Right atrium auricular region (tissue), 2 donors: ENCODE measurements around the gene UPF2. TPM values are rescaled to one million over a fixed set of nuclear protein-coding genes. Genes with fewer than 3 reads are reported as not detected.

ENCODE experiments used
- DNase-seq: peaks from one replicate; pipeline ENCODE4 v3.0.0-alpha.2; 2019; ENCODE audit warnings: low spot score
- H3K27ac ChIP-seq, 2 donors: fragments of 200-600 bp; sonication (generic); 1 replicate in 1 of 2; 2 replicates in 1 of 2; pipeline ENCODE4 v1.5.1; 2016 to 2019
- H3K27me3 ChIP-seq, 2 donors: fragments of 200-600 bp; sonication (generic); one replicate each; pipeline versions ENCODE4 v1.5.1 to v1.6.0; 2017 to 2019
- H3K36me3 ChIP-seq: fragments of 200-600 bp; sonication (generic); one replicate; pipeline ENCODE4 v1.5.1; 2016
- H3K4me1 ChIP-seq, 2 donors: fragments of 200-600 bp; sonication (generic); one replicate each; pipeline versions ENCODE4 v1.5.1 to v1.6.0; 2017 to 2019
- H3K4me3 ChIP-seq, 2 donors: fragments of 200-600 bp; sonication (generic); 1 replicate in 1 of 2; 2 replicates in 1 of 2; pipeline ENCODE4 v1.5.1; 2017 to 2019; ENCODE audit warnings: mild to moderate bottlenecking in 1 of 2, moderate library complexity in 1 of 2
- H3K9me3 ChIP-seq, 2 donors: fragments of 200-600 bp; sonication (generic); one replicate each; pipeline ENCODE4 v1.5.1; 2019
- total RNA-seq, 2 donors: library from RNA; depleted of rRNA; stranded (reverse); fragments of >200 nt; gene quantifications; one replicate each; pipeline ENCODE4 v1.1.0, GENCODE V29; 2016
- TF ChIP-seq, protein P1 (sequence below), 2 donors: fragments of 200-600 bp; sonication (generic); IDR thresholded peaks; one replicate each; pipeline ENCODE4 v1.5.1; 2019; ENCODE audit warnings: antibody characterized with exemption in 2 of 2

Gene UPF2
- total RNA-seq, 2 donors from 2014 or later: 11.8 to 13.1 TPM

DNA sequence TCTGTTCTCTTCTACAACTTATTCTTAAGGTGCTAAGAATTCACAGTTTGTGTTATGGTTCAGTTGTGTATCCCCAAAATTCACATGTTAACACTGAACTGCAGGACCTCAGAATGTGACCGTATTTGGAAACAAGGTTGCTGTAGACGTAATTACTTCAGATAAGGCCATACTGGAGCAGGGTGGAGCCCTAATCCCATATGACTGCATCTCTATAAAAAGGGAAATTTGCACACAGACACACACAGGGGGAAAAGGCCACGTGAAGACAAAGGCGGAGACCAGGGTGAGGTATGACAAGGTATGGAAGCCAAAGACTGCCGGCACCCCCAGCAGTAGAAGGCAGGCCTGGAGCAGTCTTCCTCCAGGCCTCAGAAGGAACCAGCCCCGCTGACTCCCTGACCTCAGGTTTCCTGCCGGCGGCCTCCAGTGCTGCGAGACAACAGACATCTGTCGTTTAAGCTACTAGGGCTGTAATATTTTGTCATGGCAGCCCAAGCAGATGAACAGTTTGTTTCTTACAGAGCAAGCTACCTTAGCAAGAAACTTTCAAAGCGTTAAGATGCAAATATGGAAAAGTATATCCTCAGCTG, 120.7 kb downstream of the UPF2 start:
- Histone ChIP-seq H3K9me3 (no peaks in the 10 kb centered on the region), H3K27me3 (no peaks in the 10 kb centered on the region), H3K4me1 (no peaks in the 10 kb centered on the region), H3K27ac (no peak overlapping the region), H3K4me3 (no peak overlapping the region), H3K36me3 (peaks cover 42% of the 10 kb centered on the region)
- TF ChIP-seq, protein P1, sequence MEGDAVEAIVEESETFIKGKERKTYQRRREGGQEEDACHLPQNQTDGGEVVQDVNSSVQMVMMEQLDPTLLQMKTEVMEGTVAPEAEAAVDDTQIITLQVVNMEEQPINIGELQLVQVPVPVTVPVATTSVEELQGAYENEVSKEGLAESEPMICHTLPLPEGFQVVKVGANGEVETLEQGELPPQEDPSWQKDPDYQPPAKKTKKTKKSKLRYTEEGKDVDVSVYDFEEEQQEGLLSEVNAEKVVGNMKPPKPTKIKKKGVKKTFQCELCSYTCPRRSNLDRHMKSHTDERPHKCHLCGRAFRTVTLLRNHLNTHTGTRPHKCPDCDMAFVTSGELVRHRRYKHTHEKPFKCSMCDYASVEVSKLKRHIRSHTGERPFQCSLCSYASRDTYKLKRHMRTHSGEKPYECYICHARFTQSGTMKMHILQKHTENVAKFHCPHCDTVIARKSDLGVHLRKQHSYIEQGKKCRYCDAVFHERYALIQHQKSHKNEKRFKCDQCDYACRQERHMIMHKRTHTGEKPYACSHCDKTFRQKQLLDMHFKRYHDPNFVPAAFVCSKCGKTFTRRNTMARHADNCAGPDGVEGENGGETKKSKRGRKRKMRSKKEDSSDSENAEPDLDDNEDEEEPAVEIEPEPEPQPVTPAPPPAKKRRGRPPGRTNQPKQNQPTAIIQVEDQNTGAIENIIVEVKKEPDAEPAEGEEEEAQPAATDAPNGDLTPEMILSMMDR (IDR thresholded peaks at IDR 0.05): no peak
- no peak for DNase-seq

DNA sequence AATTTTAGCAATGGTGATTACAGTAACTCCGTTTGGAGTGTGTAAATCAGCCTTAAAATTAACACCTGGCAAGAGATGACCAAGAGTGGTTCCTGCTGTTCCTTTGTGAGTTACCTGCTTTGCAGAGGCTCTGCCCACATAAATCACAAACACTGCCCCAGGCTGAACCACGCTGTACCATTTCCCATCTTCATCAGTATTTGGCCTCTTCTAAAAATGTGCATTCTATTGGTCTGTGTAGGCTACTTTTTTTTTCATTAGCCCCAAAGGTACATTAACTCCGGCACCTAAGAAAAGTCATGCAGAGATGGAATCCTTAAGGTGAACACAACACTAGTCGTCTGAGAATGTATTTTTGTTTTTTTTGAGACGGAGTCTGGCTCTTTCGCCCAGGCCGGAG, 123.3 kb downstream of the UPF2 start:
- peaks cover 24% of the 10 kb centered on the region for H3K36me3 ChIP-seq
- H3K27ac ChIP-seq: no peak overlapping the region
- H3K4me1 ChIP-seq: no peaks in the 10 kb centered on the region
- TF ChIP-seq, protein P1 (IDR thresholded peaks at IDR 0.05): no peak
- no peaks in the 10 kb centered on the region for H3K27me3 ChIP-seq
- no peaks in the 10 kb centered on the region for H3K9me3 ChIP-seq
- no peak overlapping the region for H3K4me3 ChIP-seq
- DNase-seq: no peak

DNA sequence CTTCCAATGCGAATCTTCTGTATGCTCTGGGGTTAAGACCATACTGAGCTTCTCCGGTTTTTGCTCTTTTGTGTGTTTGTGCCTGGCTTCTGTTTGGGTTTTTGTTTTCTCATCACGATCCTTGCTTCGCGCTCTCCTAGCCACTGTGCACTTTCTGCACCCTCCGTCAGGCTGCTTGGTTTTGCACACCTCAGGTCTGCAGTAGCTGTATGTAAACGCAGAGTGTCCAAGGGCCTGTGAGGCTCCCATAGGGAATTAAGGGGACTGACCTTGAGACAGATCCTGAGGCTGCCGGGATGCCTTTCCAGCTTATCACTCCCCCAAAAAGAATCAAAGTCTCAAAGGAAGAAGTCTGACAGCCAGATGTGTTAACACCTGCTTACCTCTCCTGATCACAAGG, 124.2 kb downstream of the UPF2 start:
- DNase-seq: no peak
- Histone ChIP-seq H3K27ac (no peak overlapping the region), H3K27me3 (no peaks in the 10 kb centered on the region), H3K36me3 (peaks cover 17% of the 10 kb centered on the region), H3K4me1 (no peaks in the 10 kb centered on the region), H3K9me3 (no peaks in the 10 kb centered on the region), H3K4me3 (no peak overlapping the region)
- TF ChIP-seq, protein P1 (IDR thresholded peaks at IDR 0.05): no peak

DNA sequence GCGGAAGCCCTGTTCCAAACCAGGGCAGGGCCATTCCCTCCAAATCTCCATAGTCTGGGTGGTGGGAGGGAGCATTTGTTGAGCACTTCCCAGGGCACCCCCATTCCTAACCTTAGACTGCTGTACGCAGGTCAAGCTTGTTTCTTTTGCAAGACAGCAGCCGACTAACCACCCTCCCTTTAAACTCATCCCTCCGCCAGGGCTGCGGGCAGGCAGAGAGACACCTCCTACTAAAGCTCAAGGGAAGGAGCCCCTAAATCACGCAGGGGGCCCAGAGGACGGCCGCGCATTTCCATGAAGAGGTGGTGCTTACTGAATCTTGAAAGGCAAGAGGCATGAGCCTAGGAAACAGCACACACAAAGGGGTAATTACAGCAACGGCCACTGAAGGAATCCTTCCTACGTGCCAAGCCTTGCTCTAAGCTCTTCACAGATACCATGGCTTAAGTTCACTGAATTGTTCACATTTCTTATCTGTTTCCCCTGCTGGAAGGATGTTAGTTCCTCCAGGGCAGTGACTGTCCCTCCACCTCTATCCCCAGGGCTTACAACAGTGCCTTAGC, 129.4 kb downstream of the UPF2 start:
- DNase-seq: no peak
- no peaks in the 10 kb centered on the region for H3K9me3 ChIP-seq
- H3K27me3 ChIP-seq: no peaks in the 10 kb centered on the region
- no peaks in the 10 kb centered on the region for H3K36me3 ChIP-seq
- no peaks in the 10 kb centered on the region for H3K4me1 ChIP-seq
- no peak overlapping the region for H3K27ac ChIP-seq
- TF ChIP-seq, protein P1 (IDR thresholded peaks at IDR 0.05): no peak
- H3K4me3 ChIP-seq: no peak overlapping the region

DNA sequence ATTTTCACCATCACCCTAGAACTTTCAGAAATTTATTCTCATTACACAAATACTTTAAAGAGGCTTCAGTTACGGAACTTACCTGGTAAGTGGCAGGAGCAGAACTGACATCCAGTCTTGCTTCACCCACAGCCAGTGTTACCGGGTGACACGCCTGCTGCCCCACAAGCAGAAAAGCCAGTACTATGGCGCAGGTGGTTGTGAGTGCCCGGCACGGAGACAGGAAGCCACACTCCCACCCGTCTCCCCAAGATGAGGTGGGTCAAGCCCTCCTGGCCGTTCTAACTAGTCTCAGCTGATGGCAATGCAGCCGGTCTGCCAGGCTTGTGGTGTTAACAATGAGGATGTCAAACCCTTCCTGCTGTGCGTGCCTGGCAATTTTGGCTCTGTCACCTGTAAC, 132.5 kb downstream of the UPF2 start:
- Histone ChIP-seq H3K36me3 (no peaks in the 10 kb centered on the region), H3K4me1 (no peaks in the 10 kb centered on the region), H3K27me3 (no peaks in the 10 kb centered on the region), H3K4me3 (no peak overlapping the region), H3K9me3 (no peaks in the 10 kb centered on the region), H3K27ac (no peak overlapping the region)
- no peak for DNase-seq
- TF ChIP-seq, protein P1 (IDR thresholded peaks at IDR 0.05): no peak

DNA sequence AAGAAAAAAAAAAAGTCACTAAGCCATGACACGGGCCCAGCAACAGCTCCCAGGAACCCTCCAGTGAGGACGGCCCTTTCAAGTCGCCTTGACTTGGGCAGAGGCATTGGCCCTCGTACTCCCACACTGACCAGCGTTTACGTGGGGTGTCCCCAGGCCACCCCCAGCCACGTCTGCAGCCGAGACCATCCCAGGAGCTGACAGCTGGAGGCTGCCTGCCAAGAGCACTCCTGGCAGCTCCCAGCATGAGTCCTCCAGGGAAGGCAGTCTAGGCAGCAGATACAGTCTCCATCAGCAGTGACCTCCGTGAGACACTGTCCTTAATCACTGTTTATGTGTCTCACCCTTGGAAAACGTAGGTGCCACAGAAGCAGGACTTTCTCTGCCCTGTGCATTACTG, 133.0 kb downstream of the UPF2 start:
- Histone ChIP-seq H3K9me3 (no peaks in the 10 kb centered on the region), H3K4me1 (no peaks in the 10 kb centered on the region), H3K27ac (no peak overlapping the region), H3K27me3 (no peaks in the 10 kb centered on the region), H3K36me3 (no peaks in the 10 kb centered on the region), H3K4me3 (no peak overlapping the region)
- DNase-seq: no peak
- TF ChIP-seq, protein P1 (IDR thresholded peaks at IDR 0.05): no peak
